ENCODE measurements around the gene GJB3. TPM values are rescaled to one million over a fixed set of nuclear protein-coding genes. Genes with fewer than 3 reads are reported as not detected.
A peak's percentile ranks its signal among the peaks of the same experiment; 100 is the strongest.

Gene GJB3
- total and polyA plus RNA-seq, 2 of the 13 experiments (the other 11 are each of a cell fraction or from before 2014, with no cell fraction given), result not detected

DNA sequence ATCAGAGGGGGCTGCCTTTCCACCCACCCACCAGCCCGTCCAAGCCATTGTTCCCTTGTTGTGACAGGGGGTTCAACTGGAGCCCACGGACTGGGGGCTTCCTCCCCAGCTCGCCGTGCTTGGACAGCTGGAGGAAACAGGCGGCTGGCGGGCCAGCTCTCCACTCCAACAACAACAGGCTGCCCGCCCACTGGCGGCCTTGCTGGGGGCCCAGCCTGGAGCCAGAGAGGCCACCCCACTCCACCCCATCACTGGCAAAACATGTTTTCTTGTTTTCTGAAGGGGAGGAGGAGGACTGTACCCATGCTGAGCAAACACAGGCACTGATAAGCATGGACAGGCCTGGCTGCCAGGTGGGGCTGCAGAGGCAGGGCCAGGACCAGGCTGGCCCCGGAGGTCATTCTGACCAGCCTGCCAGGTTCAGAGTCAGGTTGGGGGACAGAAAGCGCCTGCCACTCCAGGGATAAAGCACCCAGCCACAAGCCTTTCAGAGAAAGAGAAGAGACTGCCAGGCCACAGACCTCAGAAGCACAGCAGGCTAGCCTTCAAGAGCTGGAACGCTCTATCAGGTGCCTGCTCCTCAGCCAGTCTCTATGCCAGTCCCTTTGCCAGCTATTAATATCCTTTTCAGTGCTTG lies 44.6 kb downstream of the GJB3 start (continued):
- TF ChIP-seq ZNF749 (CRISPR knock-in tag; IDR thresholded peaks at IDR 0.05; ENCODE audit: borderline replicate concordance) (no peak), ZNF556 (CRISPR knock-in tag; IDR thresholded peaks at IDR 0.05; ENCODE audit: borderline replicate concordance) (peak; percentile 46; the same call in 1 of the 2 replicates), ZNF253 (CRISPR knock-in tag; IDR thresholded peaks at IDR 0.05; ENCODE audit: borderline replicate concordance) (no peak), ELF3 (CRISPR knock-in tag; IDR thresholded peaks at IDR 0.05) (peak; percentile 27; the same call in 1 of the 2 replicates), SOX5 (CRISPR knock-in tag; IDR thresholded peaks at IDR 0.05; ENCODE audit: borderline replicate concordance) (peak; percentile 66; the same call in 1 of the 2 replicates), SP2 (CRISPR knock-in tag; IDR thresholded peaks at IDR 0.05) (no peak), KDM5A (IDR thresholded peaks at IDR 0.05; ENCODE audit: borderline replicate concordance, low read length) (no peak), ZSCAN31 (CRISPR knock-in tag; IDR thresholded peaks at IDR 0.05; ENCODE audit: low read depth) (0 out of 2 replicates have a peak, but pooled peaks have one; percentile 46), ZMYM2 (CRISPR knock-in tag; IDR thresholded peaks at IDR 0.05) (no peak), ARNTL (CRISPR knock-in tag; IDR thresholded peaks at IDR 0.05) (no peak), ZNF136 (CRISPR knock-in tag; IDR thresholded peaks at IDR 0.05; ENCODE audit: low read depth) (no peak), LCORL (IDR thresholded peaks at IDR 0.05) (no peak), LCORL (CRISPR knock-in tag; IDR thresholded peaks at IDR 0.05) (peak; percentile 67), ERF (CRISPR knock-in tag; IDR thresholded peaks at IDR 0.05) (0 out of 2 replicates have a peak, but pooled peaks have one; percentile 31), GATAD2A (CRISPR knock-in tag; IDR thresholded peaks at IDR 0.05) (peak; percentile 84; the same call in 1 of the 2 replicates), FOSL1 (CRISPR knock-in tag; IDR thresholded peaks at IDR 0.05; ENCODE audit: borderline replicate concordance) (no peak), SMAD1 (CRISPR knock-in tag; IDR thresholded peaks at IDR 0.05; ENCODE audit: borderline replicate concordance, low read depth) (no peak), SRF (IDR thresholded peaks at IDR 0.05; ENCODE audit: low read depth, low read length) (no peak), ZNF180 (CRISPR knock-in tag; IDR thresholded peaks at IDR 0.05; ENCODE audit: borderline replicate concordance, low read depth) (no peak), HOXA5 (CRISPR knock-in tag; IDR thresholded peaks at IDR 0.05) (no peak)
- TF ChIP-seq, protein P1, sequence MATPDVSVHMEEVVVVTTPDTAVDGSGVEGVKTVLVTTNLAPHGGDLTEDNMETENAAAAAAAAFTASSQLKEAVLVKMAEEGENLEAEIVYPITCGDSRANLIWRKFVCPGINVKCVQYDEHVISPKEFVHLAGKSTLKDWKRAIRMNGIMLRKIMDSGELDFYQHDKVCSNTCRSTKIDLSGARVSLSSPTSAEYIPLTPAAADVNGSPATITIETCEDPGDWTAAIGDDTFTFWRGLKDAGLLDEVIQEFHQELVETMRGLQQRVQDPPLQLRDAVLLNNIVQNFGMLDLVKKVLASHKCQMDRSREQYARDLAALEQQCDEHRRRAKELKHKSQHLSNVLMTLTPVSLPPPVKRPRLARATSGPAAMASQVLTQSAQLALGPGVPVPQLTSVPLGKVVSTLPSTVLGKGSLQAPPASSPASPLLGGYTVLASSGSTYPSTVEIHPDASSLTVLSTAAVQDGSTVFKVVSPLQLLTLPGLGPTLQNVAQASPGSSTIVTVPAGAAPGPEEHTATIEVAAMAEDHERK (CRISPR knock-in tag; IDR thresholded peaks at IDR 0.05; ENCODE audit: low read depth), result no peak
- TF ChIP-seq, protein P2, sequence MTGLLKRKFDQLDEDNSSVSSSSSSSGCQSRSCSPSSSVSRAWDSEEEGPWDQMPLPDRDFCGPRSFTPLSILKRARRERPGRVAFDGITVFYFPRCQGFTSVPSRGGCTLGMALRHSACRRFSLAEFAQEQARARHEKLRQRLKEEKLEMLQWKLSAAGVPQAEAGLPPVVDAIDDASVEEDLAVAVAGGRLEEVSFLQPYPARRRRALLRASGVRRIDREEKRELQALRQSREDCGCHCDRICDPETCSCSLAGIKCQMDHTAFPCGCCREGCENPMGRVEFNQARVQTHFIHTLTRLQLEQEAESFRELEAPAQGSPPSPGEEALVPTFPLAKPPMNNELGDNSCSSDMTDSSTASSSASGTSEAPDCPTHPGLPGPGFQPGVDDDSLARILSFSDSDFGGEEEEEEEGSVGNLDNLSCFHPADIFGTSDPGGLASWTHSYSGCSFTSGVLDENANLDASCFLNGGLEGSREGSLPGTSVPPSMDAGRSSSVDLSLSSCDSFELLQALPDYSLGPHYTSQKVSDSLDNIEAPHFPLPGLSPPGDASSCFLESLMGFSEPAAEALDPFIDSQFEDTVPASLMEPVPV (CRISPR knock-in tag; IDR thresholded peaks at IDR 0.05), result no peak
- TF ChIP-seq, protein P3, sequence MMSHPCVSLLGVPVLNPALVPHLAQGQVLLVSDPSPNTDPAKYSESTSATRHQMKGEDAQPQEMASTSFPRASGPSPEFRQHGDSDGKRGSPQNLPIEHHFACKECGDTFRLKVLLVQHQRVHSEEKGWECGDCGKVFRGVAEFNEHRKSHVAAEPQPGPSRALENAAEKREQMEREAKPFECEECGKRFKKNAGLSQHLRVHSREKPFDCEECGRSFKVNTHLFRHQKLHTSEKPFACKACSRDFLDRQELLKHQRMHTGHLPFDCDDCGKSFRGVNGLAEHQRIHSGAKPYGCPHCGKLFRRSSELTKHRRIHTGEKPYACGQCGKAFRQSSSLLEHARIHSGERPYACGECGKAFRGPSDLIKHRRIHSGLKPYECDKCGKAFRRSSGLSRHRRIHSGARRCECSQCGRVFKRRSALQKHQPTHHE (CRISPR knock-in tag; IDR thresholded peaks at IDR 0.05; ENCODE audit: borderline replicate concordance), result no peak
- TF ChIP-seq, protein P4, sequence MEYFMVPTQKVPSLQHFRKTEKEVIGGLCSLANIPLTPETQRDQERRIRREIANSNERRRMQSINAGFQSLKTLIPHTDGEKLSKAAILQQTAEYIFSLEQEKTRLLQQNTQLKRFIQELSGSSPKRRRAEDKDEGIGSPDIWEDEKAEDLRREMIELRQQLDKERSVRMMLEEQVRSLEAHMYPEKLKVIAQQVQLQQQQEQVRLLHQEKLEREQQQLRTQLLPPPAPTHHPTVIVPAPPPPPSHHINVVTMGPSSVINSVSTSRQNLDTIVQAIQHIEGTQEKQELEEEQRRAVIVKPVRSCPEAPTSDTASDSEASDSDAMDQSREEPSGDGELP (IDR thresholded peaks at IDR 0.05; ENCODE audit: borderline replicate concordance, low read depth), result peak; percentile 77; the same call in 1 of the 2 replicates
